Measurements from ENCODE around the gene CCDC30. TPM values are rescaled to one million over a fixed set of nuclear protein-coding genes. Genes with fewer than 3 reads are reported as not detected.

Gene CCDC30
- total and polyA plus RNA-seq, 7 donors = 0.69 to 3.9 (median 3.3) TPM

DNA sequence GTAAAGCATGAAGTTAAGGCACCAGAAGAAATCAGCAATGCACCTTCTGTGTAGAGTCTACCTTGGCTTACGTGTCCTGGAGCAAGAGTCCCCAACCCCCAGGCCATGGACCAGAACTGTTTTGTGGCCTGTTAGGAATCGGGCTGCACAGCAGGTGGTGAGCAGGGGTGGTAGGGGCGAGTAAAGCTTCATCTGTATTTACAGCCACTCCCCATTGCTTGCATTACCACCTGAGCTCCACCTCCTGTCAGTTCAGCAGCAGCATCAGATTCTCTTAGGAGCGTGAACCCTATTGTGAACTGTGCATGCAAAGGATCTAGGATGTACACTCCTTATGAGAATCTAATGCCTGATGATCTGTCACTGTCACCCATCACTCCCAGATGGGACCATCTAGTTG lies 28.7 kb upstream of the CCDC30 start:
- DNase-seq = no peak
- Histone ChIP-seq H3K27me3 (no peaks in the 10 kb centered on the region), H3K27ac (no peak overlapping the region), H3K9me3 (no peaks in the 10 kb centered on the region), H3K36me3 (no peaks in the 10 kb centered on the region), H3K4me1 (no peaks in the 10 kb centered on the region), H3K4me3 (no peak overlapping the region)
- TF ChIP-seq EP300 (IDR thresholded peaks at IDR 0.05) (no peak), CTCF (IDR thresholded peaks at IDR 0.05) (no peak), POLR2AphosphoS5 (IDR thresholded peaks at IDR 0.05) (no peak), POLR2A (IDR thresholded peaks at IDR 0.05) (no peak)
- intact Hi-C loops (cut with DNase I) = no loop called here
- 72 to 88% methylated on average over 4 of the region's 4 CpGs for WGBS, 2 donors

DNA sequence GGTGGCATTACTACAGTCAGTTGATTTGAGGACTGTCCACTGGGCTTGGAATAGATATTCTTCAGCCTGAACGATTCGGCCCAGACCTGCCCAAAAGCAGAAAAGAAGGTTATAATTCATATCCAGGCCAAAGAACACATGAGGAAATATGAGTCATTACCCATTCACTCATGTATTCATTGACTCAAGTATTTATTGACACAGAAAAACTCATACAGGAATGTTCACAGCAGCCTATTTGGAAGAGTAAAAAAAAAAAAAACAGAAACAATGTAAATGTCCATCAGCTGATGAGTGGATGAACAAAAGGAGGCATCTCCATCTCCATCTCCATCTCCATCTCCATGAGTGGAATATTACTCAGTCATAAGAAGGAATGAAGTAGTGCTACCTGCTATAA lies 23.1 kb upstream of the CCDC30 start:
- no peaks in the 10 kb centered on the region for H3K4me1 ChIP-seq
- no peaks in the 10 kb centered on the region for H3K36me3 ChIP-seq
- H3K9me3 ChIP-seq = no peaks in the 10 kb centered on the region
- no peak for TF ChIP-seq EP300 (IDR thresholded peaks at IDR 0.05)
- no peak for TF ChIP-seq CTCF (IDR thresholded peaks at IDR 0.05)
- no peak for TF ChIP-seq POLR2A (IDR thresholded peaks at IDR 0.05)
- TF ChIP-seq POLR2AphosphoS5 (IDR thresholded peaks at IDR 0.05) = no peak
- no peak overlapping the region for H3K27ac ChIP-seq
- intact Hi-C loops (cut with DNase I) = no loop called here
- no peak overlapping the region for H3K4me3 ChIP-seq
- WGBS, 2 donors = 12 to 64% methylated on average over 2 of the region's 2 CpGs
- no peak for DNase-seq
- no peaks in the 10 kb centered on the region for H3K27me3 ChIP-seq

- no peaks in the 10 kb centered on the region for H3K27me3 ChIP-seq
- intact Hi-C loops (cut with DNase I) = no loop called here
- no peak overlapping the region for H3K4me3 ChIP-seq
- no peaks in the 10 kb centered on the region for H3K9me3 ChIP-seq
- 30 to 49% methylated on average over 2 of the region's 2 CpGs for WGBS, 2 donors
- TF ChIP-seq POLR2AphosphoS5 (IDR thresholded peaks at IDR 0.05) (no peak), POLR2A (IDR thresholded peaks at IDR 0.05) (no peak), CTCF (IDR thresholded peaks at IDR 0.05) (no peak), EP300 (IDR thresholded peaks at IDR 0.05) (no peak)
- H3K4me1 ChIP-seq = no peaks in the 10 kb centered on the region
- no peaks in the 10 kb centered on the region for H3K36me3 ChIP-seq
- no peak overlapping the region for H3K27ac ChIP-seq
- no peak for DNase-seq
Measured at GRCh38 chr1:42442662-42443061, 20.4 kb upstream of the CCDC30 start.

- no peak for DNase-seq
- TF ChIP-seq POLR2A (IDR thresholded peaks at IDR 0.05) (no peak), CTCF (IDR thresholded peaks at IDR 0.05) (no peak), EP300 (IDR thresholded peaks at IDR 0.05) (no peak), POLR2AphosphoS5 (IDR thresholded peaks at IDR 0.05) (no peak)
- H3K4me1 ChIP-seq = no peaks in the 10 kb centered on the region
- no peaks in the 10 kb centered on the region for H3K9me3 ChIP-seq
- intact Hi-C loops (cut with DNase I) = no loop called here
- no peaks in the 10 kb centered on the region for H3K36me3 ChIP-seq
- H3K27me3 ChIP-seq = no peaks in the 10 kb centered on the region
- H3K27ac ChIP-seq = no peak overlapping the region
- H3K4me3 ChIP-seq = no peak overlapping the region
Measured at GRCh38 chr1:42449256-42449655, 13.8 kb upstream of the CCDC30 start.

GRCh38 chr1:42450061-42450460 lies 13.0 kb upstream of the CCDC30 start:
- intact Hi-C loops (cut with DNase I) = loop anchor here (10.0 kb wide), 1 partner anchor 275 kb away; no protein-coding TSS in a partner anchor
- Histone ChIP-seq H3K4me1 (peaks cover 0 to under 1% (median 0%) of the 10 kb centered on the region in 4 donors), H3K36me3 (no peaks in the 10 kb centered on the region), H3K4me3 (no peak overlapping the region), H3K27ac (no peak overlapping the region), H3K27me3 (no peaks in the 10 kb centered on the region), H3K9me3 (no peaks in the 10 kb centered on the region)
- 77% methylated on average over 1 of the region's 1 CpG for WGBS, 2 donors
- TF ChIP-seq POLR2AphosphoS5 (IDR thresholded peaks at IDR 0.05) (no peak), EP300 (IDR thresholded peaks at IDR 0.05) (no peak), CTCF (IDR thresholded peaks at IDR 0.05) (no peak), POLR2A (IDR thresholded peaks at IDR 0.05) (no peak)
- DNase-seq = no peak

Measured in sigmoid colon (tissue), 7 donors.